ENCODE data around the gene STX16. TPM values are rescaled to one million over a fixed set of nuclear protein-coding genes. Genes with fewer than 3 reads are reported as not detected.

The STX16 gene
- polyA plus RNA-seq, 5 donors, result 71.7 to 106 (median 93.1) TPM

DNA sequence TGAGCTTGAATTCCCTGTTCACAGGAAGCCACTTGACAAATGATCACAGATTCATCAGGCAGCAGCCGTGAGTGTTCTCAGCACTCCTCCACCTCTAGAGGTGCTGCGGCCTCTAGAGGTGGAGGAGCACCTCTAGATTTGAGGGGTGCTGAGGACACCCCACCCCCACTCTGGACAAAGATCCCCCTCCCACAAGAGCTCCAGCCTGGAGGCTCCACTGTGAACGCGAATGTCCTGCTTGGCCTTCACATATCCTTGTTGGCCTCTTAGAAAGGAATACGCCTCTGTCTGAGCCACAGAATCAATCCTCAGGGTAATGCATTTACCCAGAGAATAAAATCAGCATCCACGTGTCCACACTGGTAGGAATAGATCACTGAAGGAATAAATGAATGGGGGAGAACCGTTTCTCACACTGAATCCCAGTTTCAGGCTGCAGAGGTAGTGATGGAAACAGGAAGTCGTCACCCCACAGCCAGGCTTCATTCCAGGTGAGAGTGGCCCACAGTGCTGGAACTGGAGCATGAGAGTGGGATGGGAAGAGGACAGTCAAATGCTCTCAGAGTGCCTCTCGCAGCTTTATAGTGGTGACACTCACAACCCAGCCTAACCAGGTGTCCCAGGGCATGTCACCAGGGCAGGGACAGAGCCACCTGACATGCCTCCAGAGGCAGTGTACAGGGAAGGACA lies 58.1 kb downstream of the STX16 start:
- DNase-seq, result no peak

DNA sequence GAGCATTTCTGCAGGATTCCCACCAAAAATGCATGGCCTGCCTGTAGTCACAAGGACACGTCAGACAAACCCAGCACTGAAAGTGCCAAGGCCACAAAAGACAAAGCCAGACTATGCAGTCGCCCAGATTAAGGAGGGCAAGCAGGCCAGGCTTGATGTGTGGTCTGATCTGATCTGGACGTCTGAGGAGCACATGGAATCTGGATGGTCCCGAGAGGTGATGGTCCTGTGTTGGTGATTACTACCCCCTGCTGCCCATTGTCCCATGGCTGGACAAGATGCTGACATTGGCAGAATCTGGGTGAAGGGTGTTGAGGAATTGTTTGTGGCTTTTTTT lies 58.6 kb downstream of the STX16 start:
- DNase-seq, result no peak

DNA sequence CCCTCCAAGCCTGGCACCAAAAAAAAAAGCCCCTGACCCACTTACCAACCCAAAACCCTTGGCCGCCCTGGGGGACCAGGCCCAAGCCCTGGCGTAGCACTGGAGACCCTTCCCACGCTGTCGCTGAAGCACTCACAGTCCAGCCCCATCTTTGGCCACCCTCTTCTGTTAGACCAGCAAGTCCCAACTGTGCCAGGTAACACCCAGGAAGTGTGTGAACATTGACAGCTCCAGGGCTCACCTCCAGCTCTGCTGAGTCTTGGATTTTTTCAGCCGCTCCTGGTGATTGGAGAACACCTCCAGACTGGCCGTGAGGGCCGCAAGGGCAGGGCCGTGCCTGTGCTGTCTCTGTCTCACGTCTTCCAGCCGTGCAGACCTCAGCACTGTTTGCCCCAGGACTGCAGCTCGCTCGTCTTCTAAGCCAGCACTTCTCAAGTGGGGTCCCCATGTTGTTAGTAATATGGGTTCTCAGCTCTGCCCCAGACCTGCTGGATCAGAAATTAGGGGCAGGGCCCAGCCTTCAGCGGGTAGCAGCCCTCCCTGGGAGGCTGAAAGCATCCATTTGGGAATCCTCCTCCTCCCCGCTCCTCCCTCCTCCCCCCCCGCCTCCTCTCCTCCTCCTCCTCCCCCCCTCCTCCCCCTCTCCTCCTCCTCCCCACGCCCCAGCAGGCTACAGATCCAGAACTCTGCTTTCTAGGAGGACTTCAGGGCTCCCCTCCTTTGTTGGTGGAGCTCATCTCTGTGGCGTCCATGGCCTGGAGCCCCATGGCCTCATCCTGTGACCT lies 59.6 kb downstream of the STX16 start:
- no peak for DNase-seq

DNA sequence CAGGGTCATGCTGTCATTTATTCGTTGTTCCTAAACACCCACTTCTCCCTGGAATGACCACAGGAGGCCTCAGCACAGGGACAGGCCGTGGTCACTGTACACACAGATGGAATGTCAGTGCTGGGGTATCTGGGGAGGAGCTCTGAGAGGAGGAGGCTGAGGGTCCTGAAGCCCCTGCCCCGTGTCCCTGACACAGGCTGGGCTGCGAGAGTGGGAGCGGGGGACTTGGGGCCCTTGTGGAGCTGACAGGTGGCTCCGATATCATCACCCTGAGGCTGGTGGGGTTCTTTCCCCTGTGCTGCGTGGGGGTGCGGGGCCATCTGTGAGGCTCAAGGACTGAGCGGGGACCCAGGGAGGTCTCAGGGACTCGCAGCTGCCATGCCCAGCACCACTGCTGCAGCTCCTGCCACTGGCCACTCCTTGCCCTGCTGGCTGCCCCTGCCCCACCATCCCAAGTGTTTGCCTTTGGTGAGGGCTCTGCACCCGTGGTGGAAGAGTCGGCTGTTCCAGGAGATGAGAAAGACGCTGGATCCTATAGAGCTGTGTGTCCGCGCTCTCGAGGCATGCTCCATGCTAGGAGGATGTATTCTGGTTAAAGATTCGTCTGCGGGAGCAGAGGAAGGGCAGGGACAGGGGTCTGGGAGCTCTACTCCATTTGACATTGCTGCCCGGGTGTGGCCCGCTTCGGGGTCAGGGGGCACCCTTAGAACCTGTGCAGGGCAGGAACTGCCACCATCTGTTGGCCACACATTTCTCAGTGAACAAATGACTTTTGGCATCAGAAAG lies 60.4 kb downstream of the STX16 start:
- DNase-seq, result no peak

DNA sequence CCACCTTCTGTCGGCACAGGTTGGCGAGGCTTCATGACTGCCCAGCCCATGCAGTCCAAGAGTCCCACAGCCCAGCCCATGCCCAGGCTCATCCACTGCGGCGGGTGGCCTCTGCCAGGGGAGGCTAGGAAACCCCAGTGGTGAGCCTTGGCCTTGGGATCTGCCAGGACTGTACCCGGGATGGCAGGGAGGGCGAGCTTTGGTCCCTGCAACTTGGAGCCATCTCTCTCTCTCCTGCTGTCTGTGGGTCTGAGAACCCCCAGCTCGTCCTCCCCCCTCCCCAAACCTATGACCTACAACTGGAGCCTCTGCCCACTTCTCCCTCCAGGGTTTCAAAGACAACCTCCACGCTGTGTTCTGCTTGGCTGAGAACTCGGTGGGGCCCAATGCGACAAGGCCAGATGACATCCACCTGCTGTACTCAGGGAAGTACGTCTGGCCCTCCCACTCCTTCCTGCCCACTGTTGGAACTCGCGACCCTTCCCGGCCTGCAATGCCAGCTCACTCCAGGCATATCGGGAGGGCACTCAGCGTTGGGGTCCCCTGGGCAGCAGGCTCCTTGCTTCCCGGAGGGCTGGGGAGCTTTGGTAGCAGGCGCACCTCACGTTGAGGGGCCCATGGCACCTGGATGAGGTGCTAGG lies 61.2 kb downstream of the STX16 start:
- DNase-seq, result no peak

DNA sequence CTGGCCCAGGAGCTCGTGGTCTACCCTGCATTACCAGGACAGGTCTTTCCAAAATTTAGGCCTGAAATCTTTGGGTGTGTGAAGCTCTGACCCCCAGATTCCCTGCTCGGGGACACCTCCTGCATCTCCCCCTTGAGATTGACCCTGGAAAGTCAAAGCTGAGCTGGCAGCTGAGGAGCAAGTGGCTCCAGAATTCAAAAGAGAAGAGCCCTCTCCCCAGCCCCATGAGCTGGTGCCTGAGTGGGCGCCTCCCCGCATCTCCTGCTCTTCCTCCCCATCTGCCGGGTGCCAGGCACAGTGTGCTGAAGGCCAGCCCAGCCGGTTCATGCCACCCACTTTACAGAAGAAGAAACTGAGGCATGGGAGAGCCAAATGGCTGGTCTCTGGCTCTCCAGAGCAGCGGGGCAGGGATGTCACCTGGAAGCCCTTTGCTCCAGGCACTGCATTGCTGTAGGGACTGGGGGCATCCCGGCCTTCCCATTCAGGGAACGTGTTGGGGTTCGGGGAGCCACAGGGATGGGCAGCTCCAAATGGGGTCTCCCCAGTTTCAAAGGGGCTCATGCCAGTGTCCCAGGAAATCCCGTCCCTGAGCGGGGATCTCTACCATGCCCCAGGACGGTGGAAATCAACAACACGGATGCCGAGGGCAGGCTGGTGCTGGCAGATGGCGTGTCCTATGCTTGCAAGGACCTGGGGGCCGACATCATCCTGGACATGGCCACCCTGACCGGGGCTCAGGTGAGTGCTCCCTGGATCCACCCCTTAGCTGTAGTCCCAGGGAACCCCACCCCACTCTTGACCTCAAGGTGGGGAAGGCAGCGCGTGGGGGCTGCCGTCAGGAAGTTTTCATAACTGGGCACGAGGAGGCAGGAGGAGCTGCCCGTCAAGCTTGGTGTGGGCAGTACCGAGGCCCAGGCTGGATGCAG lies 62.0 kb downstream of the STX16 start:
- DNase-seq, result no peak

DNA sequence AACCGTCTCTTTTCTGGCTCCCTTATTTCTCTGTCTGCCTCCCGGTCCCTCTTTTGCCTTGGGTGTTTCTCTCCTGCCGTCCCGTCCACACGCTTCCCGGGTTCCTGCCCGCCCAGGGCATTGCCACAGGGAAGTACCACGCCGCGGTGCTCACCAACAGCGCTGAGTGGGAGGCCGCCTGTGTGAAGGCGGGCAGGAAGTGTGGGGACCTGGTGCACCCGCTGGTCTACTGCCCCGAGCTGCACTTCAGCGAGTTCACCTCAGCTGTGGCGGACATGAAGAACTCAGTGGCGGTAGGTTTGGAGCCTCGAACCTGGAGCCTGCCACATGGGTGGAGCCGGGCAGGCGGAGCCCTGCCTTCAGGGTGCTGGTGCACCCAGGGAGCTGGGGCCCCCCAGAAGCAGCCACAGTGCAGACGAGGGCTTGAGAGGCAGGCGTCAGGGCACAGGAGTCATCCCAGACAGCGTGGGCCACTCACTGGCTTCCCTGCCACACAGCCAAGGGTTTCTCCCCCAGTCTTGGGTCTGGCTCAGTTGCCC lies 62.8 kb downstream of the STX16 start:
- no peak for DNase-seq

DNA sequence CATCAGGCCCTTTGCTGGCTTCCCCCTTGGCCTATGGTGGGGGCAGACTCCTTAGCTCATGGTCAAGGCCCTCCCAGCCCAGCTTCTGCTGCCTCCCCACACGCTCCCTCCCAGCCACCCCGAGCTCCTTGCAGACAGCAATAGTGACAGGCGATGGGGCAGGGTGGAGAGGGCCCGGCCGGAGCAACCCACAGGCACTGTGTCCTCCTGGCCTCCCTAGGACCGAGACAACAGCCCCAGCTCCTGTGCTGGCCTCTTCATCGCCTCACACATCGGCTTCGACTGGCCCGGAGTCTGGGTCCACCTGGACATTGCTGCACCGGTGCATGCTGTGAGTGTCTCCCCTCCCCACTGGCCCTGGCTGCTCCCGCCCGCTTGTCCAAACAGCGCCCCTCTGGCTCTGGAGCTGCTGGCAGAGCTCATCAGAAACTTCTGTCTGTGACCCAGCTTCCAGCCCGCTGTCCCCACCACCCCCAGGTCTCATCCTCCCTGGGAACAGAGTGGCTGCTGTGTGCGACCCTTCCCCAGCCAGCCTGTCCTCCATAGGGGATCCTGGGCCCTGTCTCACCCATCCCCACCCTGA lies 63.3 kb downstream of the STX16 start:
- no peak for DNase-seq

DNA sequence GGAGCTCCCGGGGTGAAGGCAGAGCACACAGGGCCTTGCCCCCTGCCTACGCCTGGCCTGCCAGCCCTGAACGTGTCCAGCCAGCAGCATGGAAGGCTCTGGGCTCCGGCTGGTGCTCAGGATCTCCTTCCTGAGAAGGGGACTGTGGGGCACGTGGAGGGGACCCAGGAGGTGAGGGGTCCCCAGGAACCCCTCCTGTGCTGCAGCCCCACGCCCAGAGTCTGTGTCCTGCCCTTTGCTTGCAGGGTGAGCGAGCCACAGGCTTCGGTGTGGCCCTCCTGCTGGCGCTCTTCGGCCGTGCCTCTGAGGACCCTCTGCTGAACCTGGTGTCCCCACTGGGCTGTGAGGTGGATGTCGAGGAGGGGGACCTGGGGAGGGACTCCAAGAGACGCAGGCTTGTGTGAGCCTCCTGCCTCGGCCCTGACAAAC lies 63.9 kb downstream of the STX16 start:
- no peak for DNase-seq

DNA sequence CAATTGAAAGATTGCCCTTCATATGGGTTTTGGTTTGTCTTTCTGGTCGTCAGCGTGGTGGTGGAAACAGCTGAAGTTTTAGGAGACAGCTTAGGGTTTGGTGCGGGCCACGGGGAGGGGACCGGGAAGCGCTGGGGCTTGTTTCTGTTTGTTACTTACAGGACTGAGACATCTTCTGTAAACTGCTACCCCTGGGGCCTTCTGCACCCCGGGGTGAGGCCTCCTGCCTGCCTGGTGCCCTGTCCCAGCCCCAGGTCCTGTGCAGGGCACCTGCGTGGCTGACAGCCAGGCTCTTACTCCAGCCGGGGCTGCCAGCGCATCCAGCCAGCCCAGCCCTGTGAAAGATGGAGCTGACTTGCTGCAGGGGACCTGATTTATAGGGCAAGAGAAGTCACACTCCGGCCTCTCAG lies 64.3 kb downstream of the STX16 start:
- no peak for DNase-seq

DNA sequence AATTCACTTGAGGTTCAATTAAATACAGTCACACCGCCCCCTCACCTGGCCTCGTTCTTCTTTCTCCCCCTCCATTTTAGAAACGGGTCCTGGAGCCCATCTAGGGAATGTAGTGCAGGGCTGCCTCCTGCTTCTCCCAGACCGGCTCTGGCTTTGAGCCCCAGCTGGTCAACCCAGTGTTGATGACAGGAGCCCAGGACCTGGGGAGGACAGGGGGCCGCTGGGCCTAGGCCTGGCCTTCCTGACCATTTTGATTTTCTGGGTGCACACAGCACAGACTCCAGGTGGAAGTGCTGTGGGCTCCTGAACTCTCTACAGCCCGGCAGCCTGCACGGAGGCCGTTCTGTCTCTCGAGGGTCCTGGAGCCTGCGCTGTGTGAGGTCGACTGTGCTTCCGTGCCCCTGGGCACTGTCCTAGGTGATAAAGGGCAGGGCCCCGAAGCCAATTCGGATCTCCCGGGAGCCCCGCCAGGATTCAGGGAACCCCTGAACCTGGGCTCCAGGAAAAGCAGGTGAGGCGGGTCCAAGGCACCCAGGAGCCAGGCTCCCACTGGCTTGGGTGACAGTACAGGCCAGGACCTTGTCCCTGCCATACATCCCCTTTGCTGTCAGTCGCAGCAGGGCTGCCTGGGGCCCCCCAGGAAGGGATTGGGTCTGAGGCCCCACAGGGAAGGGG lies 64.9 kb downstream of the STX16 start:
- no peak for DNase-seq

DNA sequence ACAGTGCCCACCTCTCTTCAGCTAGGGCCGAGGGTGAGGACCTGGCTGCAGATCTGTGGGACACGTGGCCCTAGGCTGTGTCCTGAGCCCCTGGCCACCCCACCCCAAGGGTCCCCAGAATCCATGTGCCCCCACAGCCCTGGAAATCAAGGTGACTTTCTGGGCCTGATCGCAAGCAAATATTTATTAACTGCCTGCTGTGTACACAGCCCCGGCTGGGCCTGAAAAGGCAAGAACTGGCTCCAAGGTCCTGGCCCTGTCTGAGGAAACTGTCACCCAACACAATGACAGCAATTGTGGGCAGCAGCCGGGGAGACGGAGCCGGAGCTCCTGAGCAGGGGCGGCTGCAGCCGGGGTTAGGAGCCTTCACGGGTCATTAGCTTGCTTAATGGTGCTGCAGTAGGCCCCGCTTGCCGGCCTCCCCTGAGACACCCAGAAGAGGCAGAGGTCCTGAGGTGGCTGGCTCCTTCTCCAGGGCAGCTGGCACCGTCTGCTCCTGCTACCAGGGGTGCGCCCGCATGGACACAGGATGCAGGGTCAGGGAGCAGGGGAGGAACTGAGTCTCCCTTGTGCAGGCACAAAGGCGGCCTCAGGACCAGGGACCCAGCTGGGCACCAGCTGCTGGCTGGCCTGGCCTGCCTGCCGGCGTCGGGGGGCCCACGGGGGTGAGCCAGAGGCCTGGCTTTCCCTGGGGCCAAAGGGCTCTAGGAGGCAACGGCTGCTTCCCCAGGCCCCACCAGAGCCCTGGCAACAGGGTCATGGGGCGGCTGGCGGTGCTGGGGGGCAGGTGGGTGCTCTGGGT lies 65.6 kb downstream of the STX16 start:
- DNase-seq, result no peak

DNA sequence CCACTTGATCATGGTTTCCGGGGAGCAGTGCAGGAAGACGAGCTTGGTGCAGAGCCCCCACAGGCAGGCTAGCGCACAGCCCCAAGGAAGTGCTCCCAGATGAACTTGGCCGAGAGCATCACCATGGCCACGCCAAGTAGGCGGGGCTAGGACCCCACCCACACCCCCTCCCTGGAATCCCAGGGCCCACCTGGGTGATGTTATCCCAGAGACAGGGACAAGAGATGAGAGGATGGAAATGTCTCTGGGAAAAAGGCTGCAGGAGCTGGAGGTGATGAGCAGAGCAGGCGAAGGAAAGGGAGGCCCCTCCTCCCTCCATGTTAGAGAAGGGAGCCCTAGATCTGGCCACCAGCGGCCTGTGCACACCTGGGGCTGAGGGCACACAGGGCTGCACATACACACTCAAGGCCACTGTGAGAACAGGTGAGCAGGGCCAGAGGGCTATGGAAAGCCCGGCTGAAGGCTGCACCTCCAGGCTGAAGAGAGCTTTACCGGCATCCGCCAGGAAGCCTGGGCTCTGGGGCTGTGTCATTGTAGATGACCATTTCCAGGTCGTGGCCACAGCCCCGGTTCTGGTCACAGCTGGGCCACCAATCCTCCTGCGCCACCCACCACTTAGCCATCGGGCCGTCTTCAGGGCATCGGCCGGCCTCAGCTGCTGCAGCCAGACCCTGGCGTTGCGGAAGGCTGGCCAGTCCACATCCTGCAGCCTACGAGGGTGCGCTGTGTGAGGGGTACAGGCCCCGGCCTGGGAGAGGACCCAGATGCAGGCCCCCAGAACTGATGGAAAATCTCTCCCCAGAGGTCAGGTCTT lies 66.4 kb downstream of the STX16 start:
- DNase-seq, result no peak

DNA sequence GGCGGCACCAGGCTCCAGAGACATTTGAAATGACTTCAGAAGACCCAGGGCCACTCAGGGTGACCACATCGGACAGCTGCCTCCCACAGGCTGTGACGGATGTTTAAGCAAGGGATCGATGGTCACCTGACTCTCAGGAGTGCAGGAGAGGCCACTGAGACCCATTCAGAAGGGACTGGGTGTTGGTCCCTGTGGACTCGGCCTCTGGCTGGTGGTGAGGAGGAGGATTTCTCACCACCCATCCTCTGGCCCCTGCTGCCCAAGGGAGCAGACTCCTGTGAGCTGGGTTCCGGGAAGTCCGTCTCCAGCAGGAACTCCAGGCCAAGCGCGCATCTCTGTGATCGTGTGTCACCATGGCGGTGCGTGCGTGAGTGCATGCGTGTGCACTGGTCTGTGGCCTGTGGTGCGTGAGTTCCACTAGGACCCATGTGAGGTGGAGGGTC lies 67.1 kb downstream of the STX16 start:
- DNase-seq, result no peak

DNA sequence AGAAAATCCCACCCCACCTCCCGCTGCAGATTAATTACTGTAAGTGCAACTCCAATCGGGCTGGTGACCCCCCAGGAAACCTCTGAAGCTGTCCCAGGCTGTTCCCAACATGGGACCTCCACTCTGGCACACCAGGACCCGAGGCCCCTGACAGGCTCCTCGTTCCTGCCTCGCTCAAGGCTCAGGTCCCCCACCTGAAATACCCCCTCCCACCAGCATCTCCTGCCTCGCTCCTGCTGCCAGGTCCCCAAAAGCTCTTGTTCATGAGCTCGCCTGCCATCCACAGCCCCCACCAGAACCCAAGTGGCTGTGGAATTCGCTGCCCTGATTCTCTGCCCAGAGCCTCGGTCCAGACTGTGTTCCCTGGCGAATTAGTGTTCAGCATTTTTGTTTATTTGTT lies 67.6 kb downstream of the STX16 start:
- DNase-seq, result no peak

DNA sequence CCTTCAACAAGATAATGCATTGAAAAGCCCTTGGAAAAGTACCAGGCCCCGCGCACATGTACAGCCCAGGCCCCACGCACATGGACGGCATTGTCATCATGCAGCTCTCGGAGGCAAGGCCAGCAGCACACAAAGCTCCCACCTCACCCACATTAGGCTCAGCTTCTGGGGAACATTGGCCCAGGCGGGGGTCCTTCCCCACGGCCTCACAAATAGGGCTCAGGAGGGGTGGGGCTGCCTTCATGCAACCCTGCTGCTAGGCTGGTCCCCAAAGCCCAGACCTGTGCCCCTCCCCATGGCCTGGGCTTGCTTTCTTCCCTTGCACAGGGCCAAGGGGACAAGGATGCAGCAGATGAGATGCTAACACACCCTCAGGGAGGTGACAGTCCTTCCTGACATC lies 68.2 kb downstream of the STX16 start:
- DNase-seq, result no peak

DNA sequence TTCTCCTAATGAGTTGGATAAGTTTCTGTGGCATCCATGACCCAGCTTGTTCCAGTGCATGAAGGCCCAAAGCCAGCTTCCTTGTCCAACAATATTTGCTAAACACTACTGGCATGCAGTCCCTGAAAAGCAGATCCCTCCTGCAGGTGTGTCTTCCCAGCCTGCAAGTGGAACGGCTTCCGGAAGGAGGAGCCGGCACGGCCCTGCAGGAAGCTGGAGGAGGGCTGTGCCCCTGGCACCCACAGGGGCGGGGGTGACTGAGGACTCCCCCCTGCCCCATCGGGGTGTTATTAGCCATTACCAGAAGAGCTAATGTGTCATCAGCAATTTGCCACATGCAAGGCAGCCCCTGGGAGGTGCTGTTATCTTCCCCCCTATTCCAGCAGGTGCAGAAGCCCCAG lies 68.9 kb downstream of the STX16 start:
- no peak for DNase-seq

DNA sequence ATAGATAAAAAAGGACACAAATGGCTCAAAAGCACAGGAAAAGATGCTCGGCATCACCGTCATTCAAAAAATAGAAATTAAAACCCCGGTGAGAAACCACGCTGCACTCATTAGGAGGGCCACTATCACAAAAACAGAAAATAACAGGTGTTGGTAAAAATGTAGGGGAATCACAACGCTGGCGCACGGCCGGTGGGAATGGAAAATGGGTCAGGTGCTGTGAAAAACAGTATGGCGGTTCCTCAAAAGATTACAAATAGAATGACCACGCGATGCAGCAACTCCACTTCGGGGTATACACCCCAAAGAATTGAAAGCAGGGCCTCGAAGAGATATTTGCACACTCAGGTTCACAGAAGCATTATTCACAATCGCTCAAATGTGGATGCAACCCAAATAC lies 69.8 kb downstream of the STX16 start:
- no peak for DNase-seq

Data from right lung (tissue), 5 donors.